Measurements from ENCODE around the gene PLAGL2.
"Not testable (repeated sequence)": the region's sequence is repeated elsewhere in the genome, so short reads cannot be mapped to it uniquely, and the experiment has no call there.

The PLAGL2 gene

DNA sequence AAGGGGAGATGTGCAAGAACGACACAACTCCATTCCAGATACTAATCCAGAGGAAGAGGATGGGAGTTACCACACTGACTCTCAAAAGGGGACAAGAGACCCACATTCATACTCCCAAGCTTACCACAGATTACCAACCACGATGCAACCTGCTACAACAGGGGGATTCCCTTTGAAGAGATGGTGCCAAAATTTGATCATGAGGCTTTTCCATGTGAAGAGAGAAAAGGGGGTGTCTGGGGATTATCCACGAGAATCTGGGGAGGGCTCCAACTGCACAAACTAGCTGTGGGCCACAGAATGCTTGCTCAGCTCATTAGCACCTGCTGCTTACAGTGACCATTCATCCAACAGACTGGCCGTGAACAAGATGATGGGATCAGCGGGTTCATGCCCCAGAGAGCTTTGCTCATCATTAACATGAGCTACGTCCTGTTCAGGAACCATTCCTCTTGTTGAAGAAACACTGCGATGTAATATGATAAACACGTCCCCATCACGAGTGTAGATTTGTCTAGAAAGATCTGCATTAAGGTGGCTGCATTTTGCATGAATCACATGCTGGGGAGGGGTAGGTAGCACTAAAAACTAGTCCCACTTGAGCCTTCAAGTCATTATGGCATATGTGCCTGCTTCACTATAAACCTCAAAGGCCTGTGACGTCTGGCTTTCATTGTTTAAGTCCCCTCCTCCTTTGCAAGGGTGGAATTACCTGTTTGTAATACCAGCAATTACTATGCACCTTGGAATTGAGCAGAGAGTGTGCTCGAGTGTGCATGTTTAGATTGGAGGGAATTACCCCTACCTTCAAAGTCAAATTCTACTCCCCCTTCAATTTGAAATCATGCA is 4.0 kb downstream of the PLAGL2 start:
- no peak for DNase-seq

DNA sequence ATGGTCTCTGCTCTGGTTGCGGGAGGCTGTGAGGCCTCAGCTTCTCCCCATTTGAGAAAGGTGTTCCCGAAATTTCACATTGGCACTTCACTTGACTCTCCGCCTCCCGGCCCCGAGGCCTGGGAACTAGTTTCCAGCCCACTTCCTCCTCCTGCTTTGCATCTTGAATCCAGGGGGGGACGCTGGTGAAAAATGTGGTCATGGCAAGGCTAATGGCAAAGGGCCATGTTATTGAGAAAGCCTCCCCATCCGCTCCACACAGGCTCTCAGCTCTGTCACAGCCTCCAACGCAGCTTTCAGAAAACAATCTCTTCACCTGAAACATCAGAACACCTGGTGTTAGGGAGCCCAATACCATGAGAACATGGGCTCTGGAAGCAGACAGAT is 5.6 kb downstream of the PLAGL2 start:
- no peak for DNase-seq

DNA sequence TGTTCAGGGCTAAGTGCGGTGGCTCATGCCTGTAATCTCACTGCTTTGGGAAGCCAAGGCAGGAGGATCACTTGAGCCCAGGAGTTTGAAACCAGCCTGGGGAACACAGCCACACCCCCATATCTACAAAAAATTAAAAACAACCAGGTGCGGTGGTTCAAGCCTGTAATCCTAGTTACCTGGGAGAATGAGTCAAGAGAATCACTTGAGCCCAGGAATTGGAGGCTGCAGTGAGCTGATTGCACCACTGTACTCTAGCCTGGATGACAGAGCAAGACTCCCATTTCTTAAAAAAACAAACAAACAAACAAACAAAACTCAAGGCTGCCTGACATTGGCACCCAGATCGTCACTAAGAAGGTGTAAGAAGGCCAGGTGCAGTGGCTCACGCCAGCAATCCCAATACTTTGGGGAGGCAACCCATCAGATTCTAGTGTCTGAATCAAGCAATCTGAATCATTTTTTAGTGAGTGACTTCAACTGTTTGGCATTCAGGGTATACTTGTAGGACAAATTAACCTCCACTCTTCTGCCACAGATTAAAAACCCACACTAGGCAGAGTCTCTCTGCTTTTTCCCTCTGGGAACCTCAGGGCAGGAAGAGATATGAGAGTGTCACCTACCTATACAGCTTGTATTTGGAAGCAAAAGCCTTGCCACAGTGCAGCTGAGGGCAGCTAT is 6.1 kb downstream of the PLAGL2 start:
- DNase-seq = no peak

DNA sequence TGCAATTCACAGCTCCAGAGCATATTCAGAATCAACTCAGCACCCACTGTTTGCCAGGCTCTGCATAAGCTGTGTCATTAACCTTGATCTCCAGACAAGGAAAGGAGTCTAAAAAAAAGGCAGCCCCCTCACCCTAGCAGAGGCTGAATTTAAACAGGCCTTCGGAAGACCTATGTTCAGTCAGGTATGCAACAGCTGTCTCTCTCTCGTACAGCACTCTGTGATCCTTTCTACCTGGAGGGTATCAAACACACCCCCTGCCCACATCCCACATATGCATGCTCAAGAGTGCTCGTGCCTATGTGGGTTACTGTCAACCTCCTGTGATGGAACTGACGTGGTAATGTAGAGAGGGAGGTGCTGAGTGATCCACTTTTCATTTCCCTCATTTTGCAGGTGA is 8.5 kb downstream of the PLAGL2 start:
- DNase-seq = no peak

DNA sequence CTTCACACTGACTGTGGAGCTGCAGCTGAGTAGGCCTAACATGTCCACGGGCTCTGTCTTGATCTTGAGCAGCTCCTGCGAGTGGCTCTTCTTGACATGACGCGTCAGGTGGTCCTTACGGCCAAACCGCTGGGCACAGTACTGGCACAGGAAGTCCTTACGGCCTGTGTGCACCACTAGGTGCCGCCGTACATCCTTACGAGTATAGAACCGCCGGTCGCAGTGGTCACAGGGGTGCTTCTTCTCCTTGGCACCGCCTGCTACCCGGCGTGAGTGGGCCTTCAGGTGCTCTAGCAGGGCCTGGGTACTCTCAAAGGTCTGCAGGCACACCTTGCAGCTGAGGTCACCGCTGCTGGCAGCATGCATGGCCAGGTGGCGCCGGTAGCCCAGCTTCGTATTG is 10.4 kb downstream of the PLAGL2 start:
- not testable (repeated sequence) for DNase-seq

DNA sequence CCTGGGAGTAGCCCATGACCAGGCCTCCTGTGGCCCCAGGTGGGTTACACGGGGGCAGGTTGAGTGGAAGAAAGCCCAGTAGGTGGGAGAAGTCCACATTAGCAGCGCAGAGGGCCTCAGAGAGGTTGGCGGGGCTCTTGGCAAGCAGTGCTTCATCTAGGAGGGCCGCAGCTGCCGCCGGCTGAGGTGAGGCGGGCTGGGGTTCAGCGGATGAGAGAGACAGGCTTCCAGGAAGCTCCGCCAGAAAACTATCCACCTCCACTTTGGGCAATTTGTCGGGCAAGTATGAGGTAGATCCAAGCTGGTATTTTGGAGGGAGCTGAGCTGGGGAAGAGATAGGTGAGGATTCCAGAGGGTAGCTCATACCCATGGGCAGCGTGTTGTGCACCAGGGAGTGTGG is 10.9 kb downstream of the PLAGL2 start:
- not testable (repeated sequence) for DNase-seq

DNA sequence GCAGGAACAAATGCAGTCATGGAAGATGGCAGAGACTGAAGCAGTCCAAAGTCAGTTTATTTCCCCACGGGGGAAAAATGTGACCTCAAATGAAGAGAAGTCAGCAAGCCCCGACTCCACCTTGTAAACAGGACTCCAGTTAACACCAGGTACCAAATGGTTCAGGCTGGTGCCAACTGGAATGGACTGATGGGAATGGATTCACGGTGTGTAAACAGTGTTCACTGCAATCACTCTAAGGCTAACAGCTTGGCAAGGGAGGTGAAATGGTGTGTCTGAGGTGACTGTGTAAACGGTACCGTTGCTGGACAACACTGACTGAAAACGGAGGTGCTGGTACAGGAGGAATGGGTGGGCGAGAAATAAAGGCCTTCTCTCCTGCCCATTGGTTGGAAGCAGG is 12.0 kb downstream of the PLAGL2 start:
- no peak for DNase-seq

DNA sequence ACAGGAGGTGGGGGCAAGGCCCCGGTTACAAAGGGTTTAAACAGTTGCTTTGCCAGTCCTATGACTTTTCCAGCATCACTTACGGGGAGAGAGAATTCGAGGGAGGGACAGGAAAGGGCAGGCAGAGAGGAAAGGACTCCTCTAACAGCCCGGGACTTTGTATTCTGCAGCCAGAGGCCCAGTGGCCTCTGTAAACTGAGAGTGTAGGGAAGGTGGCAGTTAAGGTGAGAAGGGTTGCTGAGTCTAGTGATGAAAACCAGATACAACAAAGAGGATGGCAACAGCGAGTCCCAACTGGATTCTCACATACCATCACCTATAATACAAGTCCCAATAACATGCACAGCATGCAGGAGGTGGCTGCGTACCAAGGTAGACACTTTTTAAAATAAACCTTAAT is 13.5 kb downstream of the PLAGL2 start:
- DNase-seq = no peak

DNA sequence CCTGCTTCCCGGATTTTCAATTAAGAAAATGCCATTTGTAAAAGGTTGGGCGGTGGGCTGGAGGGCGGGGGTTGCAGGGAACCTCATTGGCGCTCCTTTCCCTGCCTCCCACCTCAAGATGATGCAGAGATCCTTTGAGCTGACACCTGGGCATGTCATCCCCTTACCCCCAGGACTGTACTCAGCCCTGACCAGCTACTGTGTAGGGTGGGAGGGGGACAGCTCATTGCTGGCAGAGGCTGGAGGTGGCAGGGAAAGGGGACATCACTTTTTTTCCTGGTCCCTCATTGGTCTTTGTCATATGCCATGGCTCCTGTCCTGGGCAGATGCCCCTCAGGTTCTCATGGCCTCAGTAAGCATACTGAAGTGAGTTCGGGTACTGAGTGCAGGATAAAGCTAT is 14.2 kb downstream of the PLAGL2 start:
- DNase-seq = not testable (repeated sequence)

DNA sequence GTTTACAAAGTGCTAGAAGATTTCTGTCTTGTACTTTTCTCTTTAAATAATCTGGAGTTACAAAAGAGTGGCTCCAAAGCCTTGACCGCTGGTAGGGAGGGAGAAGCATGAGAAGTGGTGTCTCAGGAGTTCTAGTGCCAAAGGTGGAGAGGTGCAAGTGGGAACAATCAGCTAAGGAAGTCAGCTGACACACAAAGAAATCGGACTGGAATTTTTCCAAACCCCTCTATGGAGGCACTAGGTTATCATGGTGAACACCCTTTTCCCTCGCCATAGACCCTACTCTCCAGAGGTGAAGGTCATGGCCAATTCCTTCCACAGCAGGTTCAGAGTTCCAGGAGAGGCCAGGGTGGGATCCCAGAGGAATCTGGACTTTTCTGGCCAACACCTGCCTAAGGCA is 14.8 kb downstream of the PLAGL2 start:
- DNase-seq = no peak

DNA sequence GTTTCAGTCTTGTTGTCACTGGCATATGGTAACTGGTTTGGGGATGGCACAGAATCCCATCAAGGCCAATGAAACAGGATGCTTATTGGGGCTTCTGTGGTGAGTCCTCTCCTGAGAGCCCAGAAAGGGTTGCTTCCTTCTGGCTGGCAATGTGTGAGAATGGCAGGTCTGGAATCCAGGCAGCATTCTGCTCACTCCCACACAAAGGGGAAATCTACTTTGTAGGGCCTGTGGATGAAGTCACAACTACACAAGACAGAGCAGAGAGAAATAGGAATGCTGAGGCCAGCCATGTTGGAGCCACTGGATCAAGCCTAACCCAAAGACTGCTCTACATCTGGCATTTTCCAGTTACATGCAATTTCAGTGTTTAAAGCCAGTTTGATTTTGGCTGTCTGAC is 15.7 kb downstream of the PLAGL2 start:
- no peak for DNase-seq

DNA sequence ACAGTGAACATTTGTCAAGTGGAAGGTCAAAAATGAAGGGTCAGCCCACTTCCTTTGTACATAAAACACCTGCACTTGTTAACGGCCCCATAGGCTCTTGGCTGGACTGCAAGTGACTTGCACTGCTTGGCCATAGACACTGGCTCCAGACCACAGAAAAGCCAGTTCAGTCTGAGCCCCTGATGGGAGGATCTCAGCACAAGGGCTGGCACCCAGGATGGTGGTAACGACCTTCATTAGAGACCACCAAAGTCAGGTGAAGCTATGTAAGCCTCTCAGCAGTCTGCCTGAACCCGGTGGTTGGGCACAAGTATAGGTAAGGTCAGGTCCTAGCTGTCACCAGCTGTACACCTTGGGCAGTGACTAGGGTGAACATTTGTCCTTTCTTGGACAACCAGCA is 16.1 kb downstream of the PLAGL2 start:
- DNase-seq = no peak

DNA sequence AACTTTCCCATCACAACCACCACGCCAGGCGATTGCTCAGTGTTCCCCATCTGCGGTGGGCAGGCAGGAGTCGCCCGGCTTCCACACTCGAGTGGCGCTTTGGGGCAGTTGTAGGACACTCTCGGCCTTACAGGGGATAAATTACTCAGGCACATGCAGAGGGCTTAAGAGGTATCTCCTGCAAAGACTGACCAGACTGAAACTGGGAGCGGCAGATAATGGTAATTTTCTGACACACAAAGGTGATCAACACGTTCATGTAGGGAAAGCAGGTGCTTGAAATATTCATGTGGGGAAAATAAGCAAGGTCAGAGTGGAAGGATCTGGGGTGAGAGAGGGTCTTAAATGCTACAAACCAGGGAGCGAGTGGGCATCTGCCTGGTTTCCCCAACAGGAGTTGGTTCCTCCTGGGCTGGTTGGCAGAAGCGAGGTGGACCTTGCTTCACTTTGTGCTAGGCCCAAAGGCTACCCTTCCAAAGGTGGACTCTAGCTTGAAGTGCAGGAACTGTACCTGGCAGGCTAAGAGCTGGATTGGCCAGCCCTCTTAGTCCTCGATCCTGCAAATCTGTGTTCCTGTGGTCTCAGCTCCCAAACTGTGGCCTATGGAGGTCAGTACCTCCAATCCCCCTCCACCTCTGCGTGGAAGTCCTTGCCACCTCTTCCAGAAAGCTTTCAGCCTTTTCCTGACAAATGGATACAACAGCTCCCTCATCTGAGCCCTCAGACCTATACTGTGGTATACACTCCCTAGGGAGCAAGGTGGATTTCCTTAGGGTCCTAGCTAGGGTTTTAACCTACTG is 16.7 kb downstream of the PLAGL2 start:
- DNase-seq = no peak

DNA sequence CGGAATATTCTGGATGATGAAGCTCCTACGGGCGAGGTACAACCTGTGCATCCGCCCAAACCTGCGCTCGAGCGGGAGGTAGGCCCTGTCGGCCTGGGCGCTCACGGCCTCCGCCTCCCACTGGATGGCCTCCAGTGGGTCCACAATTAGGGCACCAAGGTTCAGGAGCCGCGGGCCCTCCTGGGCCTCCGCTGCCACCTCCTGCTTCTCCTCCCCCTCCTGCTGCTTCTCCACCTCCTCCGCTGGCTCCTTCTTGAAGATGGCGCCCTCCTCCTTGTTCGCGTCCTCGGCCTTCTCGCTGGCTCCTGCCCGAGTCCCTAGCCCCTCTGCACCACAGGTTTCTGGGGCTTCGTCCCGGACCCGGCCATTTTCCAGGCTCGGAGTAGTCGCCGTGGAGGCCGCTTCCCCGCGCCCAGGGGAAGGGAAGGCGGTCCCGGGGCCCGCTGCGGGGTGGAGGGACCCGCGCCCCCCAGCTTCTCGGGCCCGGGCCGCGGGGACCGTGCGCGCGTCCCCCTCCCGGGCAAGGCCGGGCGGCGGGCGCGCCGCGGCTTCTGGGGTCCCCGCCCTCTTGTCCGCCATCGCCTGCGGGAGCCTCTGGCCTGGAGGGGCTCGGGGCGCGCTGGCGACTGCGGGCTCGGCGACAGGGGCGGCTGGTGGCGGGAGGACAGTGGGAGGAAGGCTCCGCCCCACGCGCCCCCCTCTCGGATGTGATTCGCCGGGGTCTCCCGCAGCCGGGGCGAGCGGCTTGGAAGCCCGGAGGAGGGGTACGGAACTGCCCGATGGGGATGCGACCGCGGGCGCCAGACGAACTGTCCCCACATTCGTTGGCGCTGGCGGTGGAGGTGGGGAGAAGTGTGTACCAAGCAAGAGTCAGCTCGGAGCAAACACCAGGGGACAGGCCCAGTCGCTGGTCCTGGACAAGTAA is 17.6 kb downstream of the PLAGL2 start:
- DNase-seq = no peak

DNA sequence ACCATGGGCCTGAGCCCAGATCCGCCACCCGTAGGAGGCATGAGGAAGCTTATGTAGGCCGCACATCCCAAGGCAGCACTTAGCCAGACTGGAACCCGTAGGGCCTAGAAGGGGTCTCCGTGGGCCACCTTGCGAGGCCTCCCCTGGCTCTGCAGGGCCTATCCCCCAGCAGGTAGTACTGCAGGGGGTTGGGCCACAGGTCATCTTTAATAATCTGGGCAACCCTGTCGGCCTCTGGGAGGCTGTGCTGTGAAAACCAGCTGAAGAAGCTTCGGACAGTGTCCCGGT is 18.5 kb downstream of the PLAGL2 start:
- DNase-seq = no peak

DNA sequence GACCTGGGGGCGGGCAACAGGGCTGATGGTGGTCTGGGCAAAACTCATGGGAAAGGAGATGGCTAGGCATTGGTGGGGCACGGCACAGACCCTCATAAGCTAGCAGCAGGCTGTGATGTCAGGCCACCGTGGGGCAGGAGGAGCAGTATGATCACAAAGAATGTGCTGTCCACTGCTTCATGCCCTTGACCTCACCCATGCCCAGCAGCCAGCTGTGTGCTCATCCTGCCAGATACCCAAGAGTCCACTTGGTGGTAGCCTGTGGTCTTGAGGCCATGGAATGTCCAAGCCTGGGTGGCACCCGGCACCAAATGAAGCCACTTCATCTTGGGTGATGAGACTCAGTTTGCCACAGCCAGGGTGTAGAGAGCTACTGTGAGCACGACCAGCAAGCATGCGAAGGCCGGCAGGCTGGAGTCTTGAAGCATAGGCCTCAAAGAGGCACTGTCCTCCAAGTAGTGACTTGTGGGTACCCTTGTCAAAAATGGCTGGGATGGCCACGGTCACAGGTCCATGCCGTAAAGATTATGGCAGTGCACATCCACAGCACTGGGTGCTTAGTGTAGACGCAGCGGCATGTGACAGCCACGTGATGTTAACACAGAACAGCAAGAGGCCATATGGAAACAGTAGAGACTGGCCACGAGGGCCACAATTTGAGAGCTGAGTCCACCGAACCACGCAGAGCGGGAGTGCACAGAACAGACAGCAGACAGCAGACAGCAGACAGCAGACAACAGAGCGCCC is 19.0 kb downstream of the PLAGL2 start:
- DNase-seq = no peak

DNA sequence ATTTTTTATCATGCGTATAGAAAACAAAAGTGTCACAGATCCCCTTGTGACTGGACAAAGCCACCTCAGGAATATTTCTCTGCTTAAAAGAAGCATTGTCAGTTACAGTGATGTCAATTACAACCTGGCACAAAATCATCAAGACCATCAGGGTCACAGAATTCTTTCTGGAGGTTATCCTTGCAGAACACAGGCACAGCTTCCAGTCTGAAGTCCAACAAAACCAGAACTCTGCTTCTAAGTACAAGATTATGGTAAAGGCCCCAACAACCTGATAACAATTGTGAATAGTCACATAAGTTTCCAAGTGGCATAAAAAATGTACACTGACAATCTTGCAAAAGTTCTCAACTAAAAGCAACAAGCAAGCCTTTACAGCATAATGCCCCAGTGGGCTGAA is 21.0 kb downstream of the PLAGL2 start:
- no peak for DNase-seq

DNA sequence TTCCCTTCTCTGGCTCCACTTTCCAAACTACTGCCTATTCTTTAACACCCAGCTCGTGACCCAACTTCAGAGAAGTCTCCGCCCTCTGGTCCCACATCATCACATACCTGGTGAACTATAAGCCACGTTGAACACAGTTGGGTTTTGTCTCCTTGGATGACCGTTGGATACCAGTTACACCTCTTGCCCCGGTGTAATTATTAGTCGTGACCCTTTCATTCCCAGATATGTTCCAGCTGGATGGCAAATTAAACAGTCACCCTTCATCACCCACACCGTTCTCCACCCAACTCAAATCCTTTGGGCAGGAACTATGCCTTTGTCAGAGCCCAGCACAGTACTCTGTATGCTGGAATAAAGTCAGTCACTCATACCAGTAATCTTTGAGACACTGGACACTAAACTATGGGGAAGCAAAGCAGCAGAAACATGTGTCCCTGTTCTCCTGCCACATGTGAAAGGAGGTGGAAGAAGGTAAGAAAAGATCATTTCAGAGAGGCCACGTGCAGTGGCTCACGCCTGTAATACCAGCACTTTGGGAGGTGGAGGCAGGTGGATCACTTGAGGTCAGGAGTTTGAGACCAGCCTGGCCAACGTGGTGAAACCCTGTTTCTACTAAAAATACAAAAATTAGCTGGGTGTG is 22.5 kb downstream of the PLAGL2 start:
- DNase-seq = no peak

DNA sequence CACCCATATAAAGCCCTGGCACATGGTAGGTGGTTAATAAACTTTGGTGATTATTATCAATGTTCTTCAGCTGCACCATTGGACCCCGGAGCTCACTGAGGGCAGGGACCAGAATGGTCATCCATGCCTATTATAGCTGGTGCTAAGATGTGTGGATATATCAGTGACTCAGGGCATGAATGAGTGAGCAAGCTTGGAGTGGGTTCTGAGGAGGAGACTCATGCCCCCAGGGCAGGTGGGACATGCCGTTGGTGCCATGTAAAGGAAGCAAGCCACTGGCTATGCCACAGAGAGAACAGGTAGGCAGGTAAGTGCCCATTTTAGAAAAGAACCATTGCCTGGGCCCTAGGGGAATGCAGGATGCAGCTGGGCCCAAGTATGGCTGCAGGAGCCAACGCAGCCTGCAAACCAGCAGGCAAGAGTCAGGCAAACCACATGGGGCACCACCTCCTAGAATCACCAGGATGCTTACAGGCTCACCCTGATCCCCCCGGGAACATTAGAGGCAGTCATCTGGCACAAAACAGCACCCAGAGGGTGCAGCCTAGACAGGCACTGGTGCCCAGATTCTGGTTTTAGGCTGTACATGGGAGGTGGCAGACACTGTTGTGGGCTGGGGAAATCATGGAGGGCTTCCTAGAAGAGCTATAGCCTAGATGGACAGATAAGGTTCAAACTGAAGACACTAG is 23.5 kb downstream of the PLAGL2 start:
- no peak for DNase-seq

DNA sequence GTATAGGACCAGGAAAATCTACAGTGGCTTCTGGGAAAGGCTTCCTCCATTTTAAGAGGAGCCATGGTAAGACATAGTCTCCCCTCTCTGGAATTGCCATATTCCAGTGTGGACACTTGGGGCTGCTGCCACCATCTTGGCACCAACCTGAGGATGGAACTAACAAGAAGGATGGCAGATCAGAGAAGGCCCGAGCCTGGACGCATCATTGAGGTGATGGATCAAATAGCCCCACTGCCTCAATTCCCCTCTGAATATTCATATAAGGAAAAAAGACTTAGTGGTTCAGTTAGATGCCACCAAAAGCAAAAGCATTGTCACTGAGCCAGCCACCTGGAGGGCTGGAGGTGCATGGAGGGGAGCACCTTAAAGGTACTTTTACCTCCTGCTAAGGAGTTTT is 25.9 kb downstream of the PLAGL2 start:
- DNase-seq = no peak

DNA sequence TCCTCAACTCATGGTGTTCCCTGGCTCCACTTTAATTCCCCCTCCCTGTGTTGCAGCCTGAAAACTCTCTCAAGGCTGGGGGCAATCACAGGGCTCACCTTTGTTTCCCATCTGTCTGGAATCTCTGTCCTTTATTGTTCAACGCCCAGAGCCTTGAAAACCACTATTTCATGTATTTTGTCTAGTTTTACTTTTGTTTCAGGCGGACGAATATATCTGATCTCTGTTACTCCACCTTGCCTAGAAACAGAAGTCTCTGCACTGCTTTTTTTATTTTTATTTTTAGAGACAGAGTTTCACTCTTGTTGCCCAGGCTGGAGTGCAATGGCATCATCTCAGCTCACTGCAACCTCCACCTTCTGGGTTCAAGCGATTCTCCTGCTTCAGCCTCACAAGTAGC is 27.6 kb downstream of the PLAGL2 start:
- DNase-seq = no peak

Data from SHP77 (cell line).